ENCODE measurements around the gene BCR. TPM values are rescaled to one million over a fixed set of nuclear protein-coding genes. Genes with fewer than 3 reads are reported as not detected.
A peak's percentile ranks its signal among the peaks of the same experiment; 100 is the strongest.

BCR gene
- total RNA-seq, 1 experiment from 2014 or later: 27.0 TPM

DNA sequence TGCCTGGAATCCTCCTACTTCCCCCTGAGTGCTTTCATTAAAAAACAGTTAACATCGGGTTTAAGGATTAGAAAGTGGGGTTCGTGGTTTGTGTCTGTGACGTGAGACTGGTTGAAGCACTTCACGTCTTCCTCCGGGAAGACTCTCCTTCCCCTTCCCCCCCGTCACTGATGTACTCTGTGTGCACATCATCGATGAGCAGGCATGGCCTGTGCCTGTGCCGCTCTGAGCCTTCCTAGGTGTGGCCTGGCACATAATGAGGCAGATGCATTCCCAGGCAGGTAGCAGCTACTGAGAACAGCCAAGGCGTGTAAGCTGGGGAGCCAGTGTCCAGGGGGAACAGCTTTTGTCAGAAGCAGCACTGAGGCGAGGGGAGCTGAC is 93.8 kb downstream of the BCR start:
- Histone ChIP-seq H3K9me3 (replicated peaks) (no peaks in the 10 kb centered on the region), H3K4me1 (replicated peaks) (peaks cover 4% of the 10 kb centered on the region; the same call in 1 of the 2 replicates), H3K27ac (no peak overlapping the region), H3K4me3 (no peak overlapping the region), H3K36me3 (peaks cover 82% of the 10 kb centered on the region), H3K27me3 (replicated peaks) (no peaks in the 10 kb centered on the region)
- DNase-seq (ENCODE audit: low read depth in 1 of 2, low spot score in 2 of 2): no peak

DNA sequence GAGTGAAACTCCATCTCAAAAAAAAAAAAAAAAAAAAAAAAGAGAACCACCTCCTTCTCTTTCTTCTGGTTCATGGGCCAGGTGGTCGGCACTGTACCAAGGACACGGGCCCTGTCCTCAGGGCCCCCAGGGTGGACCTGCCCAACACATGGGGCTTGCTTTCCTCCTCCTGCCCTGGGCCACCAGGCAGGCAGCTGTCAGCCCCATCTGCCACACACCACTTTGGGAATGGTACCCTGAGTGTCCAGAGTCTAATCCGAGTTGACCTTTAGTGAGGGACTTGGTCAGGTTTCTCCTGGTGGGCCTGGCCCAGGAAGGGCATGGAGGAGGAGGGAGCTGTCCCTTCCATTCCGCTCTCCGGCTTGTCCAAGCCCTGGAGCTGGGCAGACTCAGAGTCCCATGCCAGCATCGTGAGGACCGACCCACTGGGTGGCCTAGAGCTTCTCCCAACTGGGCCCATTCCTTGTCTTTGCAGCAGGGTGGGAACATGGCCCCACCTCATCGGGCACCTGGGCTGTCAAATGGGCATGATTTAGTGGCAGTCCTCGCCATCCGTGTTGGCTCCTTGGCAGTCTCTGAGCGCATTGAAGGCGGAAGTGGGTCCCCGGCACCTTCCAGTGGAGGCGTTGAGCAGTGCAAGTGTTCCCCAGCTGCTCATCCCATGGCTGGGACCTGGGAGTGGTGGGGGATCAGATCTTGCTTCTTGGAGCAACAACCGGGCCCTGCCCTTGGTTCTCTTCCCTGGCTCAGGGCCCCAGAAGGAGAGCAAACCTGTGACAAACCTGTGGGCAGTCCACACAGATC is 94.8 kb downstream of the BCR start:
- no peaks in the 10 kb centered on the region for H3K27me3 ChIP-seq (replicated peaks)
- peaks cover 82% of the 10 kb centered on the region for H3K36me3 ChIP-seq
- no peak for DNase-seq (ENCODE audit: low read depth in 1 of 2, low spot score in 2 of 2)
- H3K4me1 ChIP-seq (replicated peaks): peaks cover 6% of the 10 kb centered on the region; the same call in 1 of the 2 replicates
- H3K9me3 ChIP-seq (replicated peaks): no peaks in the 10 kb centered on the region
- no peak overlapping the region for H3K4me3 ChIP-seq
- H3K27ac ChIP-seq: no peak overlapping the region

DNA sequence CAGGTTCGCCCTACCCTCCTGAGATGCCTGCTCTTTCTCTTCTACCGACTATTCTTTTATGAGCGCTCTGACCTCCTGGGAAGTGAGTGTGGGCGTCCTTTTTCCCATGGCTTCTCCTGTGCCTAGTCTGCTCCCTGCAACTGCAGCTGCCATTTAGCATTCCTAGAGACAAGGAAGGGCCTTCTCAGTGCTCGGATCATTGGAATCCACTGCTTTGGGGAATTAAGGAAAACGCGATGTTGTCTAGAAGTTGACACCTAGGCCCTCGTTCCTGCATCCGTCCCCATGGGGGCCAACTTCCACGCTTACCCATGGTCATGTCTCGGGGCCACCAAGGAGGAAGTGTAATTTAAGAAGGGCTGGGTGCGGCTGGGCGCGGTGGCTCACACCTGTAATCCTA is 95.4 kb downstream of the BCR start:
- no peaks in the 10 kb centered on the region for H3K27me3 ChIP-seq (replicated peaks)
- no peak overlapping the region for H3K27ac ChIP-seq
- DNase-seq (ENCODE audit: low read depth in 1 of 2, low spot score in 2 of 2): no peak
- no peak overlapping the region for H3K4me3 ChIP-seq
- peaks cover 7% of the 10 kb centered on the region; the same call in 1 of the 2 replicates for H3K4me1 ChIP-seq (replicated peaks)
- peaks cover 83% of the 10 kb centered on the region for H3K36me3 ChIP-seq
- H3K9me3 ChIP-seq (replicated peaks): no peaks in the 10 kb centered on the region

DNA sequence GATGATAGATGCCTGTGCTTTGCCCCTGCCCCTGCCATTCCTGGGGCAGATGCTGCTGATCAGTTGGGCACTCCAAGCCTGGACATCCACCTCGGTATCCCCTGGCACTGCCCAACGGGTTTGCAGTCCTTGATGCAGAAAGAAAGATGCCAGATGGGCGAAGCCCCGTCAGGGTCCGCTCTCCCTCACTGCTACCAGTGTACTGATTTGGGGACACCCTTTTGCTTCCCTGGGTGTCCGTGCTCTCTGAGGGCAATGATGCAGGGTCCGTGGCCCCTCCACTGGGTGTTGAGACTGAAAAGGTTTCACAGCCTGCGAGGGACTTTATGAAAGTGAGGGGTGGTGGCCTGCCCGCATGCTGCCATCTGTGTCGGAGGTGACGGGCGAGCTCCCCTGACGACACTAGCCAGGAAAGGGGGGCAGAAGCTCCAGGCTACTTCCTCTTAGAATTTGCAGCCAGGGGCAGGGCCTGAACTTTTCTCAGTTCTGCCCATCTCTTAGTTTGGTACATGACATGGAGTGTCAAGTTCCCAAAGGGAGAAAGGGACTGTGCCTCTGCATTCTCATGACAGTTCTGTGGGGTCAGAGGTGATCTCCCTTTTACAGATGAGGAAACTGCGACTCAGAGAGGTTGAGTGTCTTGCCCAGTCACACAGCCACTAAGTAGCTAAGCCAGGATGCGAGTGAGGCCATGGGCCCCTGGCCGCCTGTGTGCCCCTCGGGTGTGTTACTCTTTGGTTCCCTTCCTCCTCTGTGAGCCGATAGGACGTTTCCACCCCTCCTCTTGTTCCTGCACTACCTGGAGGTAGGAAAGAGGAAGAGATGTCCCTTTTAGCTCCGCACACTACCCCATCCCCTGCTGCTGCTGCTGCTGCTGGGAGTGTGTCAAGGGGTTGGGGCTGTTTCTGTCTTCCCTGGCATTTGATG is 96.6 kb downstream of the BCR start:
- Histone ChIP-seq H3K27ac (no peak overlapping the region), H3K4me1 (replicated peaks) (peaks cover 18% of the 10 kb centered on the region), H3K9me3 (replicated peaks) (no peaks in the 10 kb centered on the region), H3K4me3 (no peak overlapping the region), H3K27me3 (replicated peaks) (no peaks in the 10 kb centered on the region), H3K36me3 (peaks cover 81% of the 10 kb centered on the region)
- no peak for DNase-seq (ENCODE audit: low read depth in 1 of 2, low spot score in 2 of 2)

DNA sequence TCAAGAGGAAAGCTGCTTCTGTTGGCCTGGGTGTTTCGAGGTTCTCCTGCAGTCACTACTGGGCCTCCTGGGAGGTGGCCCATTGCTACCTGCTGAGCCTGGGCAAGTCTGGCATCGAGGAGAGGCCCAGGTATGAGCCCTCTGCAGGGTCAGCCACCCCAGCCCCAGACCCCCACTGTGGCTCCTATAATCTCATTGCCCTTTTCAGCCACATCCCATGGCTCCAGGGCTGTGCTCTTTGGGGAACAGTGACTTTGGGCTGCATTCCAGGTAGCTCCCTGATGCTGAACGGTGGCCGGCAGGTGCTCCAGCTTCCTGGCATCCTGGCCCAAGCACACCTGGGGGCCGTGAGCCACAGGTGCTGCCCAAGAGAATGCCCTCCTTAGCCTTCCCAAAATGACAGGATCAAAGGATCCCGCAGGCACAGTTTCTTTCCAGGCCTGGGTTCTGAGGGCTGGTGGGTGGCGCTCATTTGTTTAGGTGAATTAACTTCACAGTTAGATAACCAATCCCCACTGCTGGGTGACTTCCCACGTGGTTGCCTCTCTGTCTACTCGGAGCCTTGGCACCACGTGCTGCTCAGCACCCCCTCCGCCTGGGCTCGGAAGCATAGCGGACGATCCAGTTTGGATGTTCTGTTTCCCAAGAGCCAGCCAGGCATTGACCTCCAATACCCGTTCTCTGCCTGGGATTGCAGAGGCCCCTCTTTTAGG is 97.4 kb downstream of the BCR start:
- Histone ChIP-seq H3K36me3 (peaks cover 80% of the 10 kb centered on the region), H3K9me3 (replicated peaks) (no peaks in the 10 kb centered on the region), H3K27ac (no peak overlapping the region), H3K4me3 (no peak overlapping the region), H3K4me1 (replicated peaks) (peaks cover 27% of the 10 kb centered on the region), H3K27me3 (replicated peaks) (no peaks in the 10 kb centered on the region)
- no peak for DNase-seq (ENCODE audit: low read depth in 1 of 2, low spot score in 2 of 2)

DNA sequence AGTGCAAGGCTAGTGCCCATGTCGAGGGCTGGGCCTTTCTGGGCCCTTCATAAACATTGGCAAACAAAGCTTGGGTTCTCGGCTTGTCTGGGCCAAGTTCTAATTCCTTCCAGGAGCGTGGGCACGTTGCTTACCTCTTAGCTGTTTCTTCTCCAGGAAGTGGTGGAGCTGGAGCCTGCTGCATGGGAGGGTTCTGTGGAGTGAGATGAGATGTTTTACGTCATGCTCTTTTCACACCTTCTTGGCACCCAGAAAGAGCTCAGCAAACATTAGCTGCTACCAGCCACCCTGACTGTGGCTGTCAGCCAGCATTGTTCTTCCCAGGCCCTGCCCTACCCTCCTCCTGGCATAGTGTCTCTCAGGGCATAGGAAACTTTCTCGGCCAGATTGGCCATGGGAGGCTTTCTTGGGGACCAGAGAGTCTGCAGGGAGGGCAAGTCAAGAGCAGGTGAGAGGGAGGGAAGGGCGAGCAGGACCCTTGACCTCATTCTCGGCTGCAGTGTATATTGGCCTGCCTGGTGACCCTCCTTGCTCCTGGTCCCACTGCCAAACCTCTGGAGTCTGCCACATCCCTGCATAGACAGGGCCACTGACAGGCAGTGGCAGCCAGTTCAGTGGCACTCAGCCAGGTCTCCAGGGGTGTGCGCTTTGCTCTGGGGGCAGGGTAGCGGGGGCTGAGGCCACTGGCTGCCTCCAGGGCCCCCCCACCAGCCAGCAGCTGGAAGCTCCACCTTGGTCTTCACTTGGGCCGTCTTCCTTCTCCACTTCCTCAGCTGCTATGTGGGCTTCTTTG is 98.8 kb downstream of the BCR start:
- H3K27ac ChIP-seq: no peak overlapping the region
- no peaks in the 10 kb centered on the region for H3K27me3 ChIP-seq (replicated peaks)
- DNase-seq (ENCODE audit: low read depth in 1 of 2, low spot score in 2 of 2): no peak
- no peaks in the 10 kb centered on the region for H3K9me3 ChIP-seq (replicated peaks)
- H3K4me3 ChIP-seq: no peak overlapping the region
- H3K36me3 ChIP-seq: peaks cover 80% of the 10 kb centered on the region
- H3K4me1 ChIP-seq (replicated peaks): peaks cover 32% of the 10 kb centered on the region

DNA sequence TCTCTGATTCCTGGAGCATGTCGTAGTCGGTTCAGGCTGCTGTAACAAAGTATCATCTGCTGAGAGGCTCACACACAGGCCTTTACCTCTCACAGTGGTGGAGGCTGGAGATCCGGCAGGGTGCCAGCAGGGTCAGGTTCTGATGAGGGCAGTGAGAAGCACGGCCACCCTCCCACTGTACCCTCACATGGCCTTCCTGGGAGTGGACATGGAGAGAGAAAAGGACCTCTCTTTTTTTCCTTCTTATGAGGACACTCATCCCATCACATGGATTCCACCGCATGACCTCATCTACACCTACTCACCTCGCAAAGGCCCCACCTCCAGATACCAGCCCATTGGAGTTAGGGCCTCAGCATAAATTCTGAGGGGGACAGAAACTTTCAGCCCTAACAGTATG is 99.5 kb downstream of the BCR start:
- no peaks in the 10 kb centered on the region for H3K27me3 ChIP-seq (replicated peaks)
- no peak overlapping the region for H3K27ac ChIP-seq
- peaks cover 36% of the 10 kb centered on the region for H3K4me1 ChIP-seq (replicated peaks)
- peaks cover 80% of the 10 kb centered on the region for H3K36me3 ChIP-seq
- H3K4me3 ChIP-seq: no peak overlapping the region
- no peak for DNase-seq (ENCODE audit: low read depth in 1 of 2, low spot score in 2 of 2)
- no peaks in the 10 kb centered on the region for H3K9me3 ChIP-seq (replicated peaks)

DNA sequence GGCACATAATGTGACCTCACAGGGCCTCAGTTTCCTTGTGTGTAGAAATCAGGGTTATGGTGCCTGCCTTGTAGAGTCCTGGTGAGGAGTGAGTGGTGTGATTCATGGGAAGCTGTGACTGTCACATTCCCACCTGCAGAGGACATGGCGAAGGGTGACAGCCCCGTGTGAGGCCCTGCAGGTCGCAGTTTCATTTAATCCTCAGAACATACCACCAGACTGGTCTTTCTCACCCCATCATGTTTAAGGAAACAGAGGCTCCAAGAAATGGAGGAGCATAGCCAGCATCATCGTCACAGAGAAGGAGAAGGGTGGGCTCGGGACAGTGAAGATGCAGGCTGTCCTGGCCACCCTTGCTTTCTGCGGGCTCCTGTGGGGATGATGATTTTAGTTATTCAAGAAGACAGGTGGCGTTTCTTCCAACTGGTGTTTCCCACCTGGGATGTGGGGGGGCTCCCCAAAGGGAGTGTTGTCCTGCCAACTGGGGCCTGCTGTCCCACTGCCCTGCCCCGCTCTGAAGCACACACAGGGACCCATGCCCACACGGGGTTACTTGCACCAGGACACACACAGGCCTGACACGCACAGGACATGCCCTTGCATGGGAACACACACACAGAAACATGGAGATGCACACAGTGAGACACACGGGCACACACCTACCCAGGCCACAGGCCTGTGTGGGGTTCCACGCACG is 100.2 kb downstream of the BCR start:
- H3K27me3 ChIP-seq (replicated peaks): no peaks in the 10 kb centered on the region
- peaks cover 80% of the 10 kb centered on the region for H3K36me3 ChIP-seq

DNA sequence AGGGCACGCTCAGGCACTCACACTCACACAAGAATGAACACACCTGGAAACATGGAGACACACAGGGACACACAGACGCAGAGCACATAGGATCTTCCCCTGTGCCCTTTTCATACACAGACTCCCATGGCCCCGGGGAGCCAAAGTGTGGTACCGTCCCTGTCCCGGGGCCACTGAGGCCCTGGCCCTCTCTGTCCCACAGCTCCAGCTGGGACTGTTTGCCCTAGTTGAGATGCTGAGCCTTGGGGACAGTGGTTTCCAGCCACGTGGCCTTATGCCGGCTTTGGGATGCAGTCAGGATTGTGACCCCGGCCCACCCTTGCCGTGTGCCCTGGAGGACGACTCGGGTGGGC is 100.7 kb downstream of the BCR start:
- DNase-seq (ENCODE audit: low read depth in 1 of 2, low spot score in 2 of 2): no peak
- H3K4me1 ChIP-seq (replicated peaks): peaks cover 49% of the 10 kb centered on the region
- no peak overlapping the region for H3K4me3 ChIP-seq
- no peak overlapping the region for H3K27ac ChIP-seq
- no peaks in the 10 kb centered on the region for H3K9me3 ChIP-seq (replicated peaks)
- H3K36me3 ChIP-seq: peaks cover 81% of the 10 kb centered on the region
- H3K27me3 ChIP-seq (replicated peaks): no peaks in the 10 kb centered on the region

More for the DNA sequence above, 100.2 kb downstream of the BCR start:
- Histone ChIP-seq H3K4me3 (no peak overlapping the region), H3K27ac (no peak overlapping the region), H3K4me1 (replicated peaks) (peaks cover 43% of the 10 kb centered on the region), H3K9me3 (replicated peaks) (no peaks in the 10 kb centered on the region)
- no peak for DNase-seq (ENCODE audit: low read depth in 1 of 2, low spot score in 2 of 2)

DNA sequence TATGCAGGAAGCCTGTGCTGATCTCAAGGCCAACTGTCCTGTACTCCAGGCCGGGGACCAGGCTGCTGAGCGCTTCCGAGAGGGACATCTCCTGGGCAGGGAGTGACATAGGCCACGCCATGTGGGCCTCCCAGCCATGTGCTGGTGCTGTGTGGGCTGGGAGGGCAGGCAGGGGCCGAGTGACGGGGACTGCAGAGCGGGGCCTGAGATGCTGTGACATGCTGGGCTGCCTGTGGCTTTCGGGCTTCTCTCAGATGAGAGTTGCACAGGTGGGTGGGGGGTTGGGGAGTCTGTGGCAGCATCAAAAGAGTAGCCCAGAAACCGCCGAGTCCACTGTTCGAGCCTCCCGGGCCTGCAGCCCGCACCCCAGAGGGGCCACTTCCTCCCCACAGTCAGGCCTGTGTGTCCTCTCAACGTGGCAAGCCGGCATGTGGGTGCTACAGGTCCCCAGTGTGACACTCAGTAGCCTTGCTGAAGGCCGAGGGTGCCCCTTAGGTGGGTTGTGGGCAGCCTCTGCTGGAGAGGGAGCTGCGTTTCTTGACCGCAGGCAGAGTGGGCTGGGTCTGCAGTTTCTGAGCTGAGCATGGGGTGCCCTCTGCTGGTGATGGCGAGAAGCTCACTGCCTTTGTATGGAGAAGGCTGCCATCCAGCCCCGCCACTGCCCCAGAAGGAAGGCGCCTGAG is 101.2 kb downstream of the BCR start:
- H3K27ac ChIP-seq: peak overlapping the region; percentile 66

DNA sequence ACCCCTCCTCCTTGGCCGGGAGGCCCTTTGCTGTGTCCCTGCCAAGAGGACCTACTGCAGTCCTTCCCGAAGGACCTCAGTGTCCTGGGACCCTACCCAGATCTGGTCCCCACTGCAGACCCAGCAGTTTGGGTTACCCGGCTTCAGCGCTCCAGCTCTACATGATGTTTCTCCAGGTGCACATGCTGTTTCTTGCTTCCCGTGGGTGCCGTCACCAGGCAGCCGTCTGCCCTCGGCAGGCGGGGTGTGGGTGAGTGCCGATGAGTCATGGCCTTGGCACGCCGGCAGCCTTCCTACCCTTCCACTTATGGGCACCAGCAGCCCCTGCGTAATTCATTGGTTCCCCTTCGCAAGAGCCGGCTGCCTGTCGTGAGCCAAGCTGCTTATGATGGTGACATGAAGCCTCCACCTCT is 101.8 kb downstream of the BCR start:
- Histone ChIP-seq H3K27ac (peak overlapping the region; percentile 66), H3K27me3 (replicated peaks) (no peaks in the 10 kb centered on the region)
- peak; percentile 91 to 94 for DNase-seq (ENCODE audit: low read depth in 1 of 2, low spot score in 2 of 2)

More for the DNA sequence above, 101.2 kb downstream of the BCR start:
- Histone ChIP-seq H3K27me3 (replicated peaks) (no peaks in the 10 kb centered on the region), H3K9me3 (replicated peaks) (no peaks in the 10 kb centered on the region), H3K4me3 (no peak overlapping the region), H3K36me3 (peaks cover 84% of the 10 kb centered on the region), H3K4me1 (replicated peaks) (peaks cover 54% of the 10 kb centered on the region)
- DNase-seq (ENCODE audit: low read depth in 1 of 2, low spot score in 2 of 2): peak; percentile 90 to 91

DNA sequence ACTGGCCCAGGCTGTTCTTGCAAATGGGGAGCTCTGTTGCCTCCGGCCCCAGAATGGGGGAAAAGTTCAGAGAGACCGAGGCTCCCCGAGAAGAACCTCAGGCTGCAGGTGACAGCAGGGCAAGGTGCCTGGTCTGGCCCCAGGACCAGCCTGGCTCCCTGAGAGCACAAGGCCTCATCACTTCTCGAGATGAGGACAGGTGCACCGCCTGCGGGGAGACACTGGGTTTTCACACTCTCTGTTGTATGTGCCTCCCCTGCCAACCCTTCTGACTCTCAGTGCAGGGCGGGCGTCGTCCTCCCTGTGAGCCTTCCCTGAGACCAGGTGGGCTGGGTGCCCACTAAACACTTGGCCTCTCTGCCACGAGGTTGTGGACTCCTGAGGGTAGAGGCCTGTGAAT is 102.2 kb downstream of the BCR start:
- H3K27ac ChIP-seq: peak overlapping the region; percentile 66
- no peak for DNase-seq (ENCODE audit: low read depth in 1 of 2, low spot score in 2 of 2)

More for the DNA sequence above, 101.8 kb downstream of the BCR start:
- Histone ChIP-seq H3K9me3 (replicated peaks) (no peaks in the 10 kb centered on the region), H3K4me1 (replicated peaks) (peaks cover 54% of the 10 kb centered on the region), H3K4me3 (no peak overlapping the region), H3K36me3 (peaks cover 88% of the 10 kb centered on the region)

More for the DNA sequence above, 102.2 kb downstream of the BCR start:
- H3K9me3 ChIP-seq (replicated peaks): no peaks in the 10 kb centered on the region
- H3K4me3 ChIP-seq: no peak overlapping the region
- peaks cover 88% of the 10 kb centered on the region for H3K36me3 ChIP-seq
- no peaks in the 10 kb centered on the region for H3K27me3 ChIP-seq (replicated peaks)
- H3K4me1 ChIP-seq (replicated peaks): peaks cover 54% of the 10 kb centered on the region

Measured in SJSA1 (cell line).